ENCODE data around the gene FANCD2. TPM values are rescaled to one million over a fixed set of nuclear protein-coding genes. Genes with fewer than 3 reads are reported as not detected.
"Not testable (repeated sequence)": the region's sequence is repeated elsewhere in the genome, so short reads cannot be mapped to it uniquely, and the experiment has no call there.

FANCD2 gene
- total and polyA plus RNA-seq, 12 donors = 0.48 to 14.5 (median 2.5) TPM

DNA sequence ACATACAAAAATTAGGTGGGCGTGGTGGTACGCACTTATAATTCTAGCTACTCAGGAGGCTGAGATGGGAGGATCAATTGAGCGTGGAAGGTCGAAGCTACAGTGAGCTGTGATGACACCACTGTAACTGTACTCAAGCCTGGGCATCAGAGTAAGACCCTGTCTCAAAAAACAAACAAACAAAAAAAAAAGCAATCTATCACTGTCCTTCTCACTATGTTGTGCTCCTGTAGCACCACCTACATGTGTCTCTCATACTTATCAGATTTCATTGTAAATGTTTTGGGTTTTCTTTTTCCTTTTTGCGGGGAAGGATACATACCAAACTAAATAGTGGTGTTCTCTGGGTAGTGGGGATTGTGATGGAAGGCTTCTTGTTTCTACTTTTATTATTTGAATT, 14.8 kb downstream of the FANCD2 start:
- intact Hi-C loops (cut with DNase I) = no loop called here
- Histone ChIP-seq H3K36me3 (replicated peaks in 1 of 2) (no peaks in the 10 kb centered on the region), H3K9me3 (replicated peaks in 1 of 3) (no peaks in the 10 kb centered on the region), H3K4me1 (replicated peaks in 1 of 2) (no peaks in the 10 kb centered on the region), H3K27ac (no peak overlapping the region), H3K4me3 (no peak overlapping the region), H3K27me3 (no peaks in the 10 kb centered on the region)
- DNase-seq = no peak
- TF ChIP-seq, protein P1, sequence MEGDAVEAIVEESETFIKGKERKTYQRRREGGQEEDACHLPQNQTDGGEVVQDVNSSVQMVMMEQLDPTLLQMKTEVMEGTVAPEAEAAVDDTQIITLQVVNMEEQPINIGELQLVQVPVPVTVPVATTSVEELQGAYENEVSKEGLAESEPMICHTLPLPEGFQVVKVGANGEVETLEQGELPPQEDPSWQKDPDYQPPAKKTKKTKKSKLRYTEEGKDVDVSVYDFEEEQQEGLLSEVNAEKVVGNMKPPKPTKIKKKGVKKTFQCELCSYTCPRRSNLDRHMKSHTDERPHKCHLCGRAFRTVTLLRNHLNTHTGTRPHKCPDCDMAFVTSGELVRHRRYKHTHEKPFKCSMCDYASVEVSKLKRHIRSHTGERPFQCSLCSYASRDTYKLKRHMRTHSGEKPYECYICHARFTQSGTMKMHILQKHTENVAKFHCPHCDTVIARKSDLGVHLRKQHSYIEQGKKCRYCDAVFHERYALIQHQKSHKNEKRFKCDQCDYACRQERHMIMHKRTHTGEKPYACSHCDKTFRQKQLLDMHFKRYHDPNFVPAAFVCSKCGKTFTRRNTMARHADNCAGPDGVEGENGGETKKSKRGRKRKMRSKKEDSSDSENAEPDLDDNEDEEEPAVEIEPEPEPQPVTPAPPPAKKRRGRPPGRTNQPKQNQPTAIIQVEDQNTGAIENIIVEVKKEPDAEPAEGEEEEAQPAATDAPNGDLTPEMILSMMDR (IDR thresholded peaks at IDR 0.05) = no peak
- TF ChIP-seq POLR2A (IDR thresholded peaks at IDR 0.05) = no peak
- 94 to 97% (median 95%) methylated on average over 5 of the region's 5 CpGs for WGBS, 4 donors

DNA sequence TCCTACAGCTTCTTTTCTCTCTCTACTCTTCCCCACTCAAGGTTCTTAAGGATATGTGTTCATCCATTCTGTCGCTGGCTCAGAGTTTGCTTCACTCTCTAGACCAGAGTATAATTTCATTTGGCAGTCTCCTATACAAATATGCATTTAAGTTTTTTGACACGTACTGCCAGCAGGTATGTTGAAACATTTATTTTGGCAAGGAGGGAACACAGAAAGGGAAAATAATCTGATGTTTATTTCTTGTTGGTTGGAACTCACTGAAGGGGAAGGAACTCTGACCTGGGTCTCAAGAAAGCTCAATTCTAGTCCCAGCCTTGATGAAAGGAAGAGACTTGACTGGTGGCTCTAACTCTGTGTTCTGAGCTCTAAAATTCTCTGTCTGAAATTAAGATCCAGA, 21.6 kb downstream of the FANCD2 start:
- TF ChIP-seq POLR2A (IDR thresholded peaks at IDR 0.05) = no peak
- TF ChIP-seq, protein P1 (IDR thresholded peaks at IDR 0.05) = no peak
- H3K4me3 ChIP-seq = no peak overlapping the region
- no peak overlapping the region for H3K27ac ChIP-seq
- H3K4me1 ChIP-seq (replicated peaks in 1 of 2) = no peaks in the 10 kb centered on the region
- WGBS, 4 donors = 69 to 100% (median 86%) methylated on average over 2 of the region's 2 CpGs
- H3K9me3 ChIP-seq (replicated peaks in 1 of 3) = no peaks in the 10 kb centered on the region
- intact Hi-C loops (cut with DNase I) = no loop called here
- no peaks in the 10 kb centered on the region for H3K36me3 ChIP-seq (replicated peaks in 1 of 2)
- DNase-seq = no peak
- H3K27me3 ChIP-seq = no peaks in the 10 kb centered on the region

- intact Hi-C loops (cut with DNase I) = not testable (repeated sequence)
These were observed 26.8 kb downstream of the FANCD2 start for GRCh38 chr3:10053054-10053453.

GRCh38 chr3:10055097-10055496, 28.9 kb downstream of the FANCD2 start:
- TF ChIP-seq, protein P1 (IDR thresholded peaks at IDR 0.05) = no peak
- TF ChIP-seq POLR2A (IDR thresholded peaks at IDR 0.05) = no peak
- DNase-seq = no peak
- Histone ChIP-seq H3K9me3 (replicated peaks in 1 of 3) (no peaks in the 10 kb centered on the region), H3K4me3 (no peak overlapping the region), H3K27me3 (no peaks in the 10 kb centered on the region), H3K27ac (no peak overlapping the region), H3K4me1 (replicated peaks in 1 of 2) (no peaks in the 10 kb centered on the region), H3K36me3 (replicated peaks in 1 of 2) (no peaks in the 10 kb centered on the region)
- WGBS, 4 donors = 95 to 98% (median 97%) methylated on average over 4 of the region's 4 CpGs
- intact Hi-C loops (cut with DNase I) = no loop called here

More at GRCh38 chr3:10053054-10053453, 26.8 kb downstream of the FANCD2 start:
- 92 to 100% (median 95%) methylated on average over 5 of the region's 6 CpGs for WGBS, 4 donors
- H3K27me3 ChIP-seq; DNase-seq; H3K27ac ChIP-seq; H3K9me3 ChIP-seq (replicated peaks in 1 of 3); H3K36me3 ChIP-seq (replicated peaks in 1 of 2); H3K4me1 ChIP-seq (replicated peaks in 1 of 2); H3K4me3 ChIP-seq: not testable (repeated sequence)

DNA sequence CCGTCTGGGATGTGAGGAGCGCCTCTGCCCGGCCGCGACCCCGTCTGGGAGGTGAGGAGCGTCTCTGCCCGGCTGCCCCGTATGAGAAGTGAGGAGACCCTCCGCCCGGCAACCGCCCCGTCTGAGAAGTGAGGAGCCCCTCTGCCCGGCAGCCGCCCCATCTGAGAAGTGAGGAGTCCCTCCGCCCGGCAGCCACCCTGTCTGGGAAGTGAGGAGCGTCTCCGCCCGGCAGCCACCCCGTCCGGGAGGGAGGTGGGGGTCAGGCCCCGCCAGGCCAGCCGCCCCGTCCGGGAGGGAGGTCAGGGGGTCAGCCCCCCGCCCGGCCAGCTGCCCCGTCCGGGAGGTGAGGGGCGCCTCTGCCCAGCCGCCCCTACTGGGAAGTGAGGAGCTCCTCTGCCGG, 43.8 kb downstream of the FANCD2 start:
- H3K9me3 ChIP-seq (replicated peaks in 1 of 3); DNase-seq; H3K4me1 ChIP-seq (replicated peaks in 1 of 2); H3K4me3 ChIP-seq; H3K27me3 ChIP-seq; intact Hi-C loops (cut with DNase I); H3K27ac ChIP-seq; H3K36me3 ChIP-seq (replicated peaks in 1 of 2): not testable (repeated sequence)
- WGBS, 4 donors = 89 to 98% (median 96%) methylated on average over 5 to 29 of the region's 33 CpGs; no CpG with 5 or more reads in 1 of the 4 donors
